H9 (cell line): Measurements from ENCODE around the gene GALNT16. TPM values are rescaled to one million over a fixed set of nuclear protein-coding genes. Genes with fewer than 3 reads are reported as not detected.

Experiments used
- DNase-seq: peaks from one replicate; pipeline ENCODE4 v3.0.0-alpha.2; 2017
- H2AFZ ChIP-seq: one replicate; pipeline ENCODE4 v1.6.1; 2013; ENCODE audit warnings: mild to moderate bottlenecking, low read length, control low read depth, moderate library complexity
- H2AK5ac ChIP-seq: 2 replicates; pipeline ENCODE4 v1.6.1; 2013; ENCODE audit warnings: low read length, control low read depth, mixed read lengths; ENCODE audit not compliant: insufficient read length
- H2BK120ac ChIP-seq: one replicate; pipeline ENCODE4 v1.6.1; 2013; ENCODE audit warnings: low read depth, mild to moderate bottlenecking, low read length, control low read depth, inconsistent platforms; ENCODE audit not compliant: poor library complexity, severe bottlenecking
- H2BK12ac ChIP-seq: 2 replicates; pipeline ENCODE4 v1.6.1; 2013; ENCODE audit warnings: low read length, control low read depth, mixed read lengths, low read depth; ENCODE audit not compliant: insufficient read length
- H2BK15ac ChIP-seq: 2 replicates; pipeline ENCODE4 v1.6.1; 2013; ENCODE audit warnings: low read depth, low read length, control low read depth
- H2BK20ac ChIP-seq: one replicate; pipeline ENCODE4 v1.6.1; 2013; ENCODE audit warnings: low read depth, mild to moderate bottlenecking, low read length, control low read depth, inconsistent platforms; ENCODE audit not compliant: poor library complexity, severe bottlenecking
- H2BK5ac ChIP-seq: 2 replicates; pipeline ENCODE4 v1.6.1; 2013; ENCODE audit warnings: low read length, control low read depth, mixed read lengths; ENCODE audit not compliant: insufficient read length
- H3K14ac ChIP-seq: 2 replicates; pipeline ENCODE4 v1.6.1; 2013; ENCODE audit warnings: low read length, control low read depth; ENCODE audit not compliant: insufficient read depth
- H3K18ac ChIP-seq: 2 replicates; pipeline ENCODE4 v1.6.1; 2013; ENCODE audit warnings: low read depth, mild to moderate bottlenecking, mixed read lengths, low read length, control low read depth; ENCODE audit not compliant: insufficient read length
- H3K23ac ChIP-seq: 2 replicates; pipeline ENCODE4 v1.6.1; 2013; ENCODE audit warnings: low read length, control low read depth, mixed read lengths, low read depth; ENCODE audit not compliant: insufficient read length
- H3K23me2 ChIP-seq: 2 replicates; pipeline ENCODE4 v1.6.1; 2013; ENCODE audit warnings: low read depth, mild to moderate bottlenecking, mixed read lengths, low read length, control low read depth; ENCODE audit not compliant: insufficient read length, poor library complexity, severe bottlenecking
- H3K27ac ChIP-seq: 2 replicates; pipeline ENCODE4 v1.5.1; 2013; ENCODE audit warnings: low read length, control low read depth, mixed read lengths, low read depth; ENCODE audit not compliant: insufficient read length
- H3K27me3 ChIP-seq: 2 replicates; pipeline ENCODE4 v1.6.1; 2013; ENCODE audit warnings: low read length, control low read depth, inconsistent platforms; ENCODE audit not compliant: insufficient read depth
- H3K4ac ChIP-seq: 2 replicates; pipeline ENCODE4 v1.6.1; 2013; ENCODE audit warnings: low read depth, mild to moderate bottlenecking, control low read depth, inconsistent platforms, low read length, moderate library complexity
- H3K4me1 ChIP-seq: 2 replicates; pipeline ENCODE4 v1.6.1; 2013; ENCODE audit warnings: low read length, control low read depth, inconsistent platforms; ENCODE audit not compliant: insufficient read depth
- H3K4me2 ChIP-seq: 2 replicates; pipeline ENCODE4 v1.6.1; 2013; ENCODE audit warnings: low read length, control low read depth, mixed read lengths; ENCODE audit not compliant: insufficient read length, insufficient read depth
- H3K56ac ChIP-seq: 2 replicates; pipeline ENCODE4 v1.6.1; 2013; ENCODE audit warnings: low read depth, mild to moderate bottlenecking, mixed read lengths, low read length, control low read depth; ENCODE audit not compliant: insufficient read length
- H3K79me1 ChIP-seq: 2 replicates; pipeline ENCODE4 v1.6.1; 2013; ENCODE audit warnings: low read depth, mild to moderate bottlenecking, moderate library complexity, low read length, control low read depth, inconsistent platforms; ENCODE audit not compliant: insufficient read depth, poor library complexity, severe bottlenecking
- H3K79me2 ChIP-seq: 2 replicates; pipeline ENCODE4 v1.6.1; 2013; ENCODE audit warnings: low read length, control low read depth, inconsistent platforms; ENCODE audit not compliant: insufficient read depth
- H3K9ac ChIP-seq: 2 replicates; pipeline ENCODE4 v1.6.1; 2013; ENCODE audit warnings: low read length, control low read depth, mixed read lengths; ENCODE audit not compliant: insufficient read length; ENCODE audit errors: extremely low read depth
- H3K9me3 ChIP-seq: one replicate; pipeline ENCODE4 v1.6.1; 2013; ENCODE audit warnings: low read depth, low read length, inconsistent platforms; ENCODE audit not compliant: control insufficient read depth
- H3T11ph ChIP-seq: one replicate; pipeline ENCODE4 v1.6.1; 2013; ENCODE audit warnings: mild to moderate bottlenecking, low read length, control low read depth, inconsistent platforms
- H4K20me1 ChIP-seq: one replicate; pipeline ENCODE4 v1.6.1; 2013; ENCODE audit not compliant: control insufficient read depth, insufficient read length, insufficient read depth
- H4K5ac ChIP-seq: 2 replicates; pipeline ENCODE4 v1.6.1; 2013; ENCODE audit warnings: low read depth, mild to moderate bottlenecking, mixed read lengths, low read length, control low read depth; ENCODE audit not compliant: insufficient read length
- H4K8ac ChIP-seq: replicated peaks from 2 replicates; pipeline ENCODE4 v1.6.1; 2013; ENCODE audit warnings: low read length, control low read depth, mixed read lengths, low read depth; ENCODE audit not compliant: insufficient read length
- H4K91ac ChIP-seq: 2 replicates; pipeline ENCODE4 v1.6.1; 2013; ENCODE audit warnings: low read depth, mild to moderate bottlenecking, moderate library complexity, mixed read lengths, low read length, control low read depth; ENCODE audit not compliant: insufficient read length
- H3K27ac Mint-ChIP-seq, 3 experiments: 2 replicates in 2 of 3; 3 replicates in 1 of 3; pipeline ENCODE4 v1.8.0; 2020 to 2021; ENCODE audit warnings: mixed read lengths in 3 of 3, mild to moderate bottlenecking in 1 of 3, moderate library complexity in 1 of 3
- H3K27me3 Mint-ChIP-seq: 2 replicates; pipeline ENCODE4 v1.8.0; 2021; ENCODE audit warnings: low read depth, mild to moderate bottlenecking, moderate library complexity, mixed read lengths
- H3K36me3 Mint-ChIP-seq, 3 experiments: 2 replicates in 2 of 3; 3 replicates in 1 of 3; pipeline ENCODE4 v1.8.0; 2020 to 2021; ENCODE audit warnings: low read depth in 3 of 3, mixed read lengths in 3 of 3; ENCODE audit not compliant: insufficient read depth in 1 of 3
- H3K4me1 Mint-ChIP-seq, 2 experiments: 2 replicates each; pipeline ENCODE4 v1.8.0; 2020; ENCODE audit warnings: mixed read lengths in 2 of 2
- H3K4me3 Mint-ChIP-seq, 2 experiments: 2 replicates in 1 of 2; 3 replicates in 1 of 2; pipeline ENCODE4 v1.8.0; 2020 to 2021; ENCODE audit warnings: mild to moderate bottlenecking in 2 of 2, mixed read lengths in 2 of 2, moderate library complexity in 1 of 2
- H3K9me3 Mint-ChIP-seq, 2 experiments: 2 replicates in 1 of 2; 3 replicates in 1 of 2; pipeline ENCODE4 v1.8.0; 2020; ENCODE audit warnings: mild to moderate bottlenecking in 2 of 2, mixed read lengths in 2 of 2, moderate library complexity in 1 of 2
- WGBS: extraction: QIAGEN DNeasy Blood & Tissue Kit; methylation state at CpG from one replicate; pipeline ENCODE4 v1.1.7; 2013; ENCODE audit warnings: missing lambda C conversion rate, low lambda C conversion rate, mixed read lengths; ENCODE audit not compliant: insufficient read length; ENCODE audit errors: extremely low coverage; 5-methylcytosine and 5-hydroxymethylcytosine counted together
- total RNA-seq: library from RNA; stranded (reverse); gene quantifications from 2 replicates; pipeline ENCODE4 v1.2.1, GENCODE V29; 2021
- TF ChIP-seq, protein P1 (sequence below): fragments of 200-600 bp; sonication (generic); conservative IDR thresholded peaks from 3 replicates; pipeline ENCODE4 v1.8.0; 2021; ENCODE audit warnings: antibody characterized with exemption, mild to moderate bottlenecking

GALNT16 gene
- total RNA-seq, 1 experiment from 2014 or later: 2.3 TPM

DNA sequence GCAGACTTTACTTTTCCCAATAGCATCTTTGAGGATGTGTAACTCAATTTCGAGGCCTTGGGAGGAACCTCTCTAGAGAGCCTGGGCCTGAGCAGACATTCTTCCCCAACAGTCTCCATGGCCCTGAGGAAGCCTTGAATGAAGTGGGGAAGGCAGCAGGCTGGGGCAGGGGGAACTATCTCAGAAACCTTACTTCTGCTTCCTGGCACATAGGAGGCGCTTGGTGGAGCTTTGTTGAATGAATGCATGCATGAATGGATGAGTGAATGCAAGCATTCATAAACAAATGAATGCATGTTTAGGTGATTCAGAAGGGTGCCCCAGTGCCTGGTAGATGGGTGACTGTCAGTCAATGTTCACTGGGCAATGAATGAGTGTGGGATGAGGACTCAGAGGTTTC lies 58.3 kb downstream of the GALNT16 start:
- Histone ChIP-seq H2BK5ac (no peak overlapping the region), H3K23ac (no peak overlapping the region), H2BK12ac (no peak overlapping the region), H4K5ac (no peak overlapping the region), H2BK15ac (no peak overlapping the region), H2BK120ac (no peak overlapping the region), H2AFZ (no peak overlapping the region), H2BK20ac (no peak overlapping the region), H3K18ac (no peak overlapping the region), H3K79me1 (no peaks in the 10 kb centered on the region), H4K91ac (no peak overlapping the region), H3K27me3 (no peaks in the 10 kb centered on the region), H3K9me3 (no peaks in the 10 kb centered on the region), H3K23me2 (no peaks in the 10 kb centered on the region), H3K4ac (no peak overlapping the region), H3K14ac (no peak overlapping the region), H3K27ac (no peak overlapping the region), H4K20me1 (no peaks in the 10 kb centered on the region), H3K4me1 (peaks cover 9% of the 10 kb centered on the region; the same call in 1 of the 2 replicates), H3K56ac (no peak overlapping the region), H3T11ph (no peak overlapping the region), H3K4me2 (no peak overlapping the region), H3K79me2 (no peaks in the 10 kb centered on the region), H2AK5ac (no peak overlapping the region), H3K9ac (no peak overlapping the region), H4K8ac (no peak overlapping the region)
- TF ChIP-seq, protein P1, sequence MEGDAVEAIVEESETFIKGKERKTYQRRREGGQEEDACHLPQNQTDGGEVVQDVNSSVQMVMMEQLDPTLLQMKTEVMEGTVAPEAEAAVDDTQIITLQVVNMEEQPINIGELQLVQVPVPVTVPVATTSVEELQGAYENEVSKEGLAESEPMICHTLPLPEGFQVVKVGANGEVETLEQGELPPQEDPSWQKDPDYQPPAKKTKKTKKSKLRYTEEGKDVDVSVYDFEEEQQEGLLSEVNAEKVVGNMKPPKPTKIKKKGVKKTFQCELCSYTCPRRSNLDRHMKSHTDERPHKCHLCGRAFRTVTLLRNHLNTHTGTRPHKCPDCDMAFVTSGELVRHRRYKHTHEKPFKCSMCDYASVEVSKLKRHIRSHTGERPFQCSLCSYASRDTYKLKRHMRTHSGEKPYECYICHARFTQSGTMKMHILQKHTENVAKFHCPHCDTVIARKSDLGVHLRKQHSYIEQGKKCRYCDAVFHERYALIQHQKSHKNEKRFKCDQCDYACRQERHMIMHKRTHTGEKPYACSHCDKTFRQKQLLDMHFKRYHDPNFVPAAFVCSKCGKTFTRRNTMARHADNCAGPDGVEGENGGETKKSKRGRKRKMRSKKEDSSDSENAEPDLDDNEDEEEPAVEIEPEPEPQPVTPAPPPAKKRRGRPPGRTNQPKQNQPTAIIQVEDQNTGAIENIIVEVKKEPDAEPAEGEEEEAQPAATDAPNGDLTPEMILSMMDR: 0 out of 3 replicates have a peak, but pooled peaks have one; percentile 11
- peak overlapping the region in 1 of 2 experiments; percentile 32; a peak in 1 of 5 replicates for H3K4me3 Mint-ChIP-seq
- no peaks in the 10 kb centered on the region; the same call in 1 of the 2 replicates for H3K27me3 Mint-ChIP-seq
- H3K9me3 Mint-ChIP-seq: 0 out of 5 replicates have a peak, but pooled peaks cover 0 to 4% of the 10 kb centered on the region in 2 experiments
- peaks cover 22 to 34% of the 10 kb centered on the region in 2 experiments for H3K4me1 Mint-ChIP-seq
- H3K36me3 Mint-ChIP-seq: peaks cover 0 to 5% (median 0%) of the 10 kb centered on the region in 3 experiments; a peak in 2 of 7 replicates
- DNase-seq: peak; percentile 28
- H3K27ac Mint-ChIP-seq: no peak overlapping the region
- no CpG with 5 or more reads among the region's 2 CpGs for WGBS
